Measurements from ENCODE around the gene MSI1.
A peak's percentile ranks its signal among the peaks of the same experiment; 100 is the strongest.

The MSI1 gene

DNA sequence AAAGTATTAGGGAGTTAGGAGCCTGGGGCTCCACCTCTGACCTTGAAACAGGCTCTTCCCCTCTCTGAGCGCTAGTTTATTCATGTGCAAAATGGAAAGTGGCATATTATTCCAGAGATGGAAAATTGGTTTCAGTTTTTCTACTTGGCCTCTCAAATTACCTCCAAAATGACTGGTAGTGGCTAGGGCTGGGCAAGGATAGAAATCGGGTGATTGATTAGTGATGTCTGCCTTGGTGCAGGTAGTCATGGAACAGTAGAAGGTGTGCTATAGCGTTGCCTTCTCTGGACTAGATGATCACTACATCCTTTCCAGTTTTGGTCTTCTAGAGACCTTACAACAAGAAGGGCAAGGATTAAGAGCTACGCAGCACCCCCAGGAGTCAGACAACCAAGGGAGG, 8.6 kb upstream of the MSI1 start:
- H3K4me1 ChIP-seq, result peaks cover 12% of the 10 kb centered on the region
- peak overlapping the region; percentile 34 for H3K4me2 ChIP-seq
- no peak overlapping the region for H3K27ac ChIP-seq
- H3K27me3 ChIP-seq, result peaks cover 13% of the 10 kb centered on the region
- H3K36me3 ChIP-seq, result no peaks in the 10 kb centered on the region
- no peaks in the 10 kb centered on the region for H4K20me1 ChIP-seq
- no peak overlapping the region for H3K9ac ChIP-seq
- no peak overlapping the region for H3K4me3 ChIP-seq
- TF ChIP-seq Cebpa-rat (IDR thresholded peaks at IDR 0.05), result no peak
- H3K9me3 ChIP-seq, result no peaks in the 10 kb centered on the region

DNA sequence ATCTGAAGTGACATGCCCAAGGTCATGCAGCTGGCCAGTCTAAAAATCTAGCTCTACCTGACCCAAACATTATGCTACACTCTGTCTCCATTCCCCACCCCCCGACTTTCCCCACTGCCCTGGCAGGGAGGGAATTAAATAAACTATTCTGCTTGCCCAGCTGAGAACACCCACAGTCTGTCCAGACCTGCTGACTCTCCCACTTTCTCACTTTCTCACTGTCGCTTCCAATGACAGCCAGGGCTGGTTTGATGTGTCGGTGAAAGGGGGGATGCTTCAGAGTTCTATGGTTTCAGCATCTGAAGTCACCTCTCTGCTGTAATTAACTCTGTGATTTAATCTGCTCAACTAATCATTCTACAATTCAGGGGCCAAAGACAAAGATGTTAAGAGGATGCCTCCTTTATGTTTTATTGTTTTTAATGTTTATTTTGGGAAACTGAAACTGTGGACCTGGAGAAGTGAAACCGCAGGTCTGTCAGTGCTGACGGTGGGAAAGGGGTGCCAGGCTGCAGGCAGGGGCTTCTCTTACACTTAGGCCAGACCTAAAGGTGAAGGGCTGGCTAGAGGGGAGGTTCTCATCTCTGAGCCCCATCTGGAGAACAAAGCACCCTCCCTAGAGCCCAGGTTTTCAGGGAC, 8.1 kb upstream of the MSI1 start:
- Histone ChIP-seq H3K9ac (peak overlapping the region; percentile 12; the same call in 1 of the 2 replicates), H3K4me2 (peak overlapping the region; percentile 34), H3K27me3 (peaks cover 19% of the 10 kb centered on the region), H3K4me3 (no peak overlapping the region), H3K36me3 (no peaks in the 10 kb centered on the region), H3K27ac (no peak overlapping the region), H4K20me1 (no peaks in the 10 kb centered on the region), H3K4me1 (peaks cover 12% of the 10 kb centered on the region), H3K9me3 (no peaks in the 10 kb centered on the region)
- no peak for TF ChIP-seq Cebpa-rat (IDR thresholded peaks at IDR 0.05)

DNA sequence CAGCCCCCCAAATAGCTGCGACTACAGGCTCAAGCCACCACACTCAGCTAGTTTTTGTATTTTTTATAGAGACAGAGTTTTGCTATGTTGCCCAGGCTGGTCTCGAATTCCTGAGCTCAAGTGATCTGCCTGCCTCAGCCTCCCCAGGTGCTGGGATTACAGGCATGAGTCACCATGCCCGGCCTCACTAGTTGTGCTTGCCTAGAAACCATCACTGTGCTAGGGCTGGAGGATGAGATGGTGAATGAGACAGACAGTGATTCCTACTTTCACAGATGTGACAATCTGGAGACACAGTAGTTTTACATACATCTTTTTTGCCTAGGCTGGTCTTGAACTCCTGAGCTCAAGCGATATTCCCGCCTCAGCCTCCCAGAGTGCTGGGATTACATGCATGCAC, 7.5 kb upstream of the MSI1 start:
- Histone ChIP-seq H3K4me1 (peaks cover 12% of the 10 kb centered on the region), H3K9ac (no peak overlapping the region), H3K27me3 (peaks cover 25% of the 10 kb centered on the region), H3K9me3 (no peaks in the 10 kb centered on the region), H3K4me3 (no peak overlapping the region), H3K27ac (no peak overlapping the region), H4K20me1 (no peaks in the 10 kb centered on the region; the same call in 1 of the 2 replicates), H3K36me3 (no peaks in the 10 kb centered on the region), H3K4me2 (peak overlapping the region; percentile 34; the same call in 1 of the 2 replicates)
- no peak for TF ChIP-seq Cebpa-rat (IDR thresholded peaks at IDR 0.05)

DNA sequence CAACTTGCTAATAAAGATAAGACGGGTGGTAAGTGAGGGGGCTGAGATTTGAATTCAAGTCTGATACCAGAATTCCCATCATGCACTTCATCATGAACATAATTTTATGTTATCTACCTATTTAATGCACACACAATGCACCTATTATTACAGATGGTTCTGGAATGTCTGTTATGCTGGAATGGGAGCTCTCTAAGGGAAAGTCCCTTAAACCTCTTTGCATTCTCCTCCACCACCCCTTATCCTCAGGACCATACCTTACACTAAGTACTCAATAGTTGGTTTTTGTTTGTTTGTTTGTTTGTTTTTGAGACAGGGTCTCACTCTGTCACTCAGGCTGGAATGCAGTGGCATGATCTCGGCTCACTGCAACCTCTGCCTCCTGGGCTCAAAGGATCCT, 7.0 kb upstream of the MSI1 start:
- Histone ChIP-seq H3K4me2 (no peak overlapping the region), H3K27me3 (peaks cover 29% of the 10 kb centered on the region)

DNA sequence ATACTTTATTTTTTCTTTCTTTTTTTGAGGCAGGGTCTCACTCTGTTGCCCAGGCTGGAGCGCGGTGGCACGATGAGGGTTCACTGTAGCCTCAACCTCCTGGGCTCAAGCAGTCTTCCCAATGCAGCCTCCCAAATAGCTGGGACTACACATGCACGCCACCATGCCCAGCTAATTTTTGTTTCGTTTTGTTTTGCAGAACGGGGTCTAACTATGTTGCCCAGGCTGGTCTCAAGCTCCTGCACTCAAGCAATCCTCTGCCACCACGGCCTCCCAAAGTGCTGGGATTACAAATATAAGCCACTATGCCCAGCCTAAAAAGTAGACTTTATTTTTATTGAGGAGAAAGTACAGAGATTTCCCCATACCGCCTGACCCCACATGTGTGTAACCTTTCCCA, 4.7 kb upstream of the MSI1 start:
- Histone ChIP-seq H3K9me3 (no peaks in the 10 kb centered on the region), H3K36me3 (no peaks in the 10 kb centered on the region), H3K27ac (no peak overlapping the region), H3K27me3 (peaks cover 53% of the 10 kb centered on the region), H3K4me3 (no peak overlapping the region), H3K9ac (no peak overlapping the region), H4K20me1 (peaks cover 20% of the 10 kb centered on the region; the same call in 1 of the 2 replicates), H3K4me1 (peaks cover 18% of the 10 kb centered on the region), H3K4me2 (no peak overlapping the region)
- TF ChIP-seq Cebpa-rat (IDR thresholded peaks at IDR 0.05), result no peak

More for the DNA sequence above, 7.0 kb upstream of the MSI1 start:
- Histone ChIP-seq H3K4me1 (peaks cover 12% of the 10 kb centered on the region), H3K36me3 (no peaks in the 10 kb centered on the region), H3K4me3 (no peak overlapping the region), H4K20me1 (peaks cover 3% of the 10 kb centered on the region; the same call in 1 of the 2 replicates), H3K9me3 (no peaks in the 10 kb centered on the region), H3K27ac (no peak overlapping the region), H3K9ac (no peak overlapping the region)
- no peak for TF ChIP-seq Cebpa-rat (IDR thresholded peaks at IDR 0.05)

DNA sequence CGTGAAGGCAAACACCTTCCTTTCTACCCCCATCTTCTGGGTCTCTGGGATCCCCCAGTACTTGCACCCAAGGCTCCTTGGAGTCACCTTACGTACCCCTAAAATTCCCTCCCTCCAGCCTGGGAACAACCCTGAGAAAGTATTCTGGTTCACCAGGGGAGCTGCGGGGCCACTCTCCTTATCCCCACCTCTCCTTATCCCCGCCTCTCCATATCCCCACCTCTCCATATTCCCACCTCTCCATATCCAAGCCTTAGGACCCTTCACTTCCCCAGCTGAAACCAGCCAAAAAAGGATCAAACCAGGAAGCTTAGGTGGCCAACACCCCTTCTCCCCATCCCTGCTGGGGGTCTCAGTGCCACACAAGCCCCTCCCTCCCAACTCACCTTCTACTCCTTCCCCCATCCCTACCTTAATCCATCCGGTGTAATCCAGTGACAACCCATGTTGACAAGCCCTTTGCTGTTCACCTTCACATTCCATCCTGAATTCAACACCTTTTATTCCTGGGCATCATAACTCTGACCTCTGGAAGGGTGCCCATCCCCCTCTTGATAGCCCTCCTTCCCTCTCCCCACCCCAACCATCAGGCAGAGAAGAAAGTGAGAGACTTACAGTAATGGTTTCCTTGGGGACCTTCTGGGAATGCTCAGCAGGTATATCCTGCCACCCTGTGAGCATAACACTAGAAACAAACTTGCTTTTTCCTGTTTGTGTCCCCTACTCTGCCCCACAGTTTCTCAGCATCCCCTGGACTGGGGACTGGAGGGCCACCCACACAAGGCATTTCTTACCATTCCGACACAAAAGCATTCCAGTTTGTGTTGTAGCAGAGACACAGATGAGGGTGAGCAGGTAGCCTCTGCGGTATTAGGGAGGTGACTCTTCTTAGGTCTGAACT, 1.6 kb upstream of the MSI1 start:
- peaks cover 20% of the 10 kb centered on the region; the same call in 1 of the 2 replicates for H4K20me1 ChIP-seq
- 0 out of 2 replicates have a peak, but pooled peaks cover 8% of the 10 kb centered on the region for H3K4me1 ChIP-seq
- no peak overlapping the region for H3K4me3 ChIP-seq
- no peaks in the 10 kb centered on the region for H3K9me3 ChIP-seq
- TF ChIP-seq Cebpa-rat (IDR thresholded peaks at IDR 0.05), result no peak
- no peak overlapping the region for H3K4me2 ChIP-seq
- H3K9ac ChIP-seq, result no peak overlapping the region
- H3K36me3 ChIP-seq, result no peaks in the 10 kb centered on the region
- peaks cover 77% of the 10 kb centered on the region for H3K27me3 ChIP-seq
- no peak overlapping the region for H3K27ac ChIP-seq

DNA sequence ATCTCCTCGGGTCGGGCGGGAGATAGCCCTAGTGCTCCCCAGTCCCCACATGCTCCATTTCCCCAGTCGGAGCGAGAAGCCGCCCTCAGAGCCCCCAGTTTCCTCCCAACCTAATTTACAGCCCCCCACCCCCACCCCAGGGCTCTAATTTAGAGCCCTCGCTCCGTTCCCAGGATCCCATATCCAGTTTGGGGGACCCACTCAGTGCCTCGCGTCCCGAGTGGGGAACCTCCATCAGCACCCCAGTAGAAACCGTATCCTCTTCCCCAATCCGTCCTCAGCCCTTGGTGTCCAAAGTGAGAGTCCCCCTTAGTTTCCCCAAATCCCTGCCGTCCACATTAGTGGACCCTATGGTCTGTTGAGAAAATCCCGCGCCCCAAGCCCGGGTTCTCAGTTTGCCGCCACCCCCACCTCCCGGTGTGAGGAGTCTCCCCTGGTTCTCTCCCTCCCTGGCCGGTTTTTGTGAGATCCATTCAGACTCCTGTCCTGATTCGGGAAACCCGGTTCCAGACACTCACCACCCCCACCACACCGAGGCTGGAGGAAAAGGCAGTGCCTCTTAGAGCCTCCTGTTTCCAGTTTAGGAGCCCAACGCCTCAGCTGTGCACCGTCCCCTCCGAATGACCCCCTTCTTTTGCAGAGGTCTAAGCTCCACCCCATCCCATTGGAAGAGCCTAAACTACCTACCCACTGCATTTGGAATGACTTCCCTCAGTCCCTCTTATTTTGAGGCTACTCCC, 809 bp upstream of the MSI1 start:
- peaks cover 20% of the 10 kb centered on the region; the same call in 1 of the 2 replicates for H4K20me1 ChIP-seq
- H3K27me3 ChIP-seq, result peaks cover 85% of the 10 kb centered on the region
- H3K36me3 ChIP-seq, result no peaks in the 10 kb centered on the region
- H3K9ac ChIP-seq, result no peak overlapping the region
- TF ChIP-seq Cebpa-rat (IDR thresholded peaks at IDR 0.05), result no peak
- no peak overlapping the region for H3K27ac ChIP-seq
- peak overlapping the region; percentile 85 for H3K4me2 ChIP-seq
- H3K4me1 ChIP-seq, result 0 out of 2 replicates have a peak, but pooled peaks cover 8% of the 10 kb centered on the region
- H3K4me3 ChIP-seq, result peak overlapping the region; percentile 64
- no peaks in the 10 kb centered on the region for H3K9me3 ChIP-seq

DNA sequence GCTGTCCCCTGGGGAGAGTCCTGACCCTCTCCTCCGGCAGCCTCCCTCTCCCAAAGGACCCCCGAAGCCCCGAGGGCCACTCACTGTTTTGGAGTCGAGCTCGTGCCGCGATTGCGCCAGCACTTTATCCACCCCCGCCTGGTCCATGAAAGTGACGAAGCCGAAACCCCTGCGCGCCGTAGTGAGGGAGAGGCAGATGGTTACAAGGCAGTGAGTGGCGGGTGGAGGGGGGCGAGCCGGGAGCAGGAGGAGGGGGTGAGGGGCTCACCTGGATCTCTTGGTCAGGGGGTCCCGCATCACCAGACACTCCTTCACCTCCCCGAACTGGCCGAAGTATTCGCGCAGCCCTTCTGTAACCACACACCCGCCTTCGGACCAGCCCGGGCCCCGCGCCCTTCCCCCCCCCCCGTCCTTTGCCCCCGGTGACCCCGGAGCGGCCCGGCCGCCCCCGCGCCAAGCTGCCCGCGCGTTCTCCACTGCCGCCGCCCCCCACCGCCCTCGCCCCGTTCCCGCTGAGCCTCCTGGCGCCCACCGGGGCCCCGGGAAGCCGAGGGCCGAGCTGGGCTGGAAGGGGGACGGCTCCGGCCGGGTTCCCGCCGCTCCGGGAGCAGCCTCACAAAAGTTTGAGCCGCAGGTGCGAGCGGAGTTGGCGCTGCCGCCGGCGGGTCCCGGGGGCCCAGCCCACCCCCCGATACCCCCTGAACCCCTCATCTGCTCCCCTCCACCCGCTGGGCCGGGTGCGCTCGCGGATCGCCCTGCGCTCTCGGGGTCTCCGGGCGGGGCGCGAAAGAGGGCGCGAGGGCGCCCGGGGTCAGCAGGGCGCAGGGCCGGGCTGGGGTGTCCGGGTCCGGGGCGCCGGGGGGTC, 808 bp downstream of the MSI1 start:
- H3K27me3 ChIP-seq, result peaks cover 95% of the 10 kb centered on the region
- no peak for TF ChIP-seq Cebpa-rat (IDR thresholded peaks at IDR 0.05)
- peak overlapping the region; percentile 85 for H3K4me2 ChIP-seq
- H3K9me3 ChIP-seq, result no peaks in the 10 kb centered on the region
- H4K20me1 ChIP-seq, result peaks cover 20% of the 10 kb centered on the region; the same call in 1 of the 2 replicates
- peaks cover 11% of the 10 kb centered on the region; the same call in 1 of the 2 replicates for H3K4me1 ChIP-seq
- peak overlapping the region; percentile 64 for H3K4me3 ChIP-seq
- no peak overlapping the region for H3K9ac ChIP-seq
- no peak overlapping the region for H3K27ac ChIP-seq
- no peaks in the 10 kb centered on the region for H3K36me3 ChIP-seq
